ENCODE measurements around the gene PDZD8. TPM values are rescaled to one million over a fixed set of nuclear protein-coding genes. Genes with fewer than 3 reads are reported as not detected.

Gene PDZD8
- total RNA-seq, 2 donors from 2014 or later, result 53.3 to 60.1 TPM

GRCh38 chr10:117370205-117370604 lies 5.0 kb downstream of the PDZD8 start:
- Mint-ChIP-seq H3K4me3 (no peak overlapping the region), H3K9me3 (no peaks in the 10 kb centered on the region)

DNA sequence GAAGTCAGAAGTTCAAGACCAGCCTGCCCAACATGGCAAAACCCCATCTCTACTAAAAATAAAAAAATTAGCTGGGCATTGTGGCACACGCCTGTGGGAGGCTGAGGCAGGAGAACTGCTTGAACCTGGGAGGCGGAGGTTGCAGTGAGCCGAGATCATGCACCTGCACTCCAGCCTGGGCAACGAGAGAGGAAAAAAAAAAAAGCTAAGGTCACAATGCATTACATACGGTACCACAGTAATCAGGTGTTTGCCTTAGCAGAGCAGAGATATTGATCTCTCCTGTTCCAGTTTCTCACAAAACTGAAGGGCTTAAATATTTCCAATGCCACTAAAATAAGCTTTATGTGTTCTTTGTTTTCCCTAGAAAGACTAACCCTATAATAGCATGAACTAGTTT lies 7.5 kb downstream of the PDZD8 start:
- Histone ChIP-seq H3K36me3 (ENCODE audit: control insufficient read depth, insufficient read depth, low read length) (no peaks in the 10 kb centered on the region), H3K9me3 (ENCODE audit: control insufficient read depth, low read length) (no peaks in the 10 kb centered on the region), H3K4me3 (ENCODE audit: low read length) (no peak overlapping the region), H3K27me3 (ENCODE audit: control insufficient read depth, insufficient read depth, low read length, poor library complexity, severe bottlenecking) (no peaks in the 10 kb centered on the region), H3K9ac (ENCODE audit: extremely low read depth, low read length, poor library complexity, severe bottlenecking) (no peak overlapping the region), H3K27ac (ENCODE audit: low read depth, low read length) (no peak overlapping the region), H3K4me1 (ENCODE audit: control insufficient read depth, insufficient read depth, low read length) (no peaks in the 10 kb centered on the region)
- H3K4me1 Mint-ChIP-seq, result peaks cover 24% of the 10 kb centered on the region
- H3K27me3 Mint-ChIP-seq (ENCODE audit: insufficient read depth), result no peaks in the 10 kb centered on the region
- H3K27ac Mint-ChIP-seq, result no peak overlapping the region
- H3K36me3 Mint-ChIP-seq (ENCODE audit: low read depth), result peaks cover 13% of the 10 kb centered on the region
- DNase-seq, result no peak
- WGBS, 2 experiments (ENCODE audit: insufficient coverage in 1 of 2, insufficient read length in 1 of 2), result 85 to 87% methylated on average over 4 to 5 of the region's 5 CpGs
- TF ChIP-seq, protein P1, sequence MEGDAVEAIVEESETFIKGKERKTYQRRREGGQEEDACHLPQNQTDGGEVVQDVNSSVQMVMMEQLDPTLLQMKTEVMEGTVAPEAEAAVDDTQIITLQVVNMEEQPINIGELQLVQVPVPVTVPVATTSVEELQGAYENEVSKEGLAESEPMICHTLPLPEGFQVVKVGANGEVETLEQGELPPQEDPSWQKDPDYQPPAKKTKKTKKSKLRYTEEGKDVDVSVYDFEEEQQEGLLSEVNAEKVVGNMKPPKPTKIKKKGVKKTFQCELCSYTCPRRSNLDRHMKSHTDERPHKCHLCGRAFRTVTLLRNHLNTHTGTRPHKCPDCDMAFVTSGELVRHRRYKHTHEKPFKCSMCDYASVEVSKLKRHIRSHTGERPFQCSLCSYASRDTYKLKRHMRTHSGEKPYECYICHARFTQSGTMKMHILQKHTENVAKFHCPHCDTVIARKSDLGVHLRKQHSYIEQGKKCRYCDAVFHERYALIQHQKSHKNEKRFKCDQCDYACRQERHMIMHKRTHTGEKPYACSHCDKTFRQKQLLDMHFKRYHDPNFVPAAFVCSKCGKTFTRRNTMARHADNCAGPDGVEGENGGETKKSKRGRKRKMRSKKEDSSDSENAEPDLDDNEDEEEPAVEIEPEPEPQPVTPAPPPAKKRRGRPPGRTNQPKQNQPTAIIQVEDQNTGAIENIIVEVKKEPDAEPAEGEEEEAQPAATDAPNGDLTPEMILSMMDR (conservative IDR thresholded peaks at IDR 0.05), result no peak
- no peaks in the 10 kb centered on the region for H3K9me3 Mint-ChIP-seq
- H3K4me3 Mint-ChIP-seq, result no peak overlapping the region

More at GRCh38 chr10:117370205-117370604, 5.0 kb downstream of the PDZD8 start:
- Mint-ChIP-seq H3K27me3 (ENCODE audit: insufficient read depth) (no peaks in the 10 kb centered on the region), H3K36me3 (ENCODE audit: low read depth) (peaks cover 13% of the 10 kb centered on the region), H3K4me1 (peaks cover 16% of the 10 kb centered on the region), H3K27ac (no peak overlapping the region)
- DNase-seq, result no peak
- Histone ChIP-seq H3K36me3 (ENCODE audit: control insufficient read depth, insufficient read depth, low read length) (no peaks in the 10 kb centered on the region), H3K9me3 (ENCODE audit: control insufficient read depth, low read length) (no peaks in the 10 kb centered on the region), H3K27me3 (ENCODE audit: control insufficient read depth, insufficient read depth, low read length, poor library complexity, severe bottlenecking) (no peaks in the 10 kb centered on the region), H3K4me1 (ENCODE audit: control insufficient read depth, insufficient read depth, low read length) (no peaks in the 10 kb centered on the region), H3K4me3 (ENCODE audit: low read length) (no peak overlapping the region), H3K27ac (ENCODE audit: low read depth, low read length) (no peak overlapping the region), H3K9ac (ENCODE audit: extremely low read depth, low read length, poor library complexity, severe bottlenecking) (no peak overlapping the region)
- TF ChIP-seq, protein P1 (conservative IDR thresholded peaks at IDR 0.05), result no peak
- 92 to 100% methylated on average over 1 to 5 of the region's 5 CpGs for WGBS, 2 experiments (ENCODE audit: insufficient coverage in 1 of 2, insufficient read length in 1 of 2)

- no peaks in the 10 kb centered on the region for H3K36me3 ChIP-seq (ENCODE audit: control insufficient read depth, insufficient read depth, low read length)
- TF ChIP-seq, protein P1 (conservative IDR thresholded peaks at IDR 0.05), result no peak
- Mint-ChIP-seq H3K4me1 (peaks cover 18% of the 10 kb centered on the region), H3K4me3 (no peak overlapping the region), H3K27ac (no peak overlapping the region), H3K9me3 (no peaks in the 10 kb centered on the region), H3K27me3 (ENCODE audit: insufficient read depth) (no peaks in the 10 kb centered on the region), H3K36me3 (ENCODE audit: low read depth) (peaks cover 13% of the 10 kb centered on the region)
- H3K27ac ChIP-seq (ENCODE audit: low read depth, low read length), result no peak overlapping the region
- H3K9me3 ChIP-seq (ENCODE audit: control insufficient read depth, low read length), result no peaks in the 10 kb centered on the region
- DNase-seq, result no peak
- no peaks in the 10 kb centered on the region for H3K4me1 ChIP-seq (ENCODE audit: control insufficient read depth, insufficient read depth, low read length)
- H3K9ac ChIP-seq (ENCODE audit: extremely low read depth, low read length, poor library complexity, severe bottlenecking), result no peak overlapping the region
- no peak overlapping the region for H3K4me3 ChIP-seq (ENCODE audit: low read length)
- WGBS, 2 experiments (ENCODE audit: insufficient coverage in 1 of 2, insufficient read length in 1 of 2), result 93 to 97% methylated on average over 3 to 4 of the region's 4 CpGs
- no peaks in the 10 kb centered on the region for H3K27me3 ChIP-seq (ENCODE audit: control insufficient read depth, insufficient read depth, low read length, poor library complexity, severe bottlenecking)
Observed at GRCh38 chr10:117366741-117367140, 8.5 kb downstream of the PDZD8 start.

All from endodermal cell (in vitro differentiated cells).